Ureter (tissue), 1 donor: ENCODE data around the gene MYH11. TPM values are rescaled to one million over a fixed set of nuclear protein-coding genes. Genes with fewer than 3 reads are reported as not detected.
"Not testable (repeated sequence)": the region's sequence is repeated elsewhere in the genome, so short reads cannot be mapped to it uniquely, and the experiment has no call there.

ENCODE experiments used
- DNase-seq: peaks from one replicate; pipeline ENCODE4 v3.0.0-alpha.2; 2020; ENCODE audit warnings: low spot score
- total RNA-seq: library from RNA; stranded (reverse); gene quantifications from one replicate; pipeline ENCODE4 v1.2.4, GENCODE V29; 2023
- donor health status: DM: yes; HTN: yes; CAD: no.

Gene MYH11
- total RNA-seq, 1 donor from 2014 or later: 1,287 TPM

DNA sequence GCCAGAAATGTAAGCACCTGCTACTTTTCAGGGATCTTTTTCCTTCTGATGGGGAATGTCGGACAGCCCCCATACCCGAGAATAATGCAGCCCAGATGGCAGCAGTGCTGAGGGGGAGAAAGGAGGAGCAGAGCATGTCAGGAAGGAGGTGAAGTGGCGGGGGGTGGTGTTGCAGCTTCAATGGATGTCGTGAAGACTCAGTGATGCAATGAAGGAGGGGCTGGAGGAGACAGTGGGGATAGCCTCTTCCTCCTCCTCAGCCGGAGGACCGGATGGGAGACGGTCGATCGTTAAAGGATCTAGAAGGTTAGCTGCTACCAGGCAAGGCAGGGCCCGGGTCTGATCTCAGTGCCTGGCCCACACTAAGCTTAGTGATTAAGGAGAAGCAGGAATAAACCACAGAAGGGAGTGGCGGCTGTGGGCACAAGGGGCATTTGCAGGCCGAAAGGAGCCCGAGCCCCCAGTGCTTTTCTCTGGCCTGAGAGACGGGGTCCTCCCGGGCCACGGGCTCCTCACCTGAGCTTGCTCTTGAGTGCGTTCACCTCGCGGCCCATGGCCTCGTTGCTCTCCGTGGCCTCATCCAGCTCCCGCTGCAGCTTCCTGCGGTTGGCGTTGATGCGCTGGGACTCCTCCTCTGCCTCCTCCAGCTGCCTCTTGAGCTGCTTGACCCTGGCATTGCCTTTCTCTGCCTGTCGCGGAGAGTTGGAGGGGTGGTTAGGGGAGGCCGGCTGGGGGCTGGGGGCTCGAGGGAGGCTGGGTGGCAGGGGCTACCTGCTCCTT lies 142.2 kb downstream of the MYH11 start:
- DNase-seq: no peak

DNA sequence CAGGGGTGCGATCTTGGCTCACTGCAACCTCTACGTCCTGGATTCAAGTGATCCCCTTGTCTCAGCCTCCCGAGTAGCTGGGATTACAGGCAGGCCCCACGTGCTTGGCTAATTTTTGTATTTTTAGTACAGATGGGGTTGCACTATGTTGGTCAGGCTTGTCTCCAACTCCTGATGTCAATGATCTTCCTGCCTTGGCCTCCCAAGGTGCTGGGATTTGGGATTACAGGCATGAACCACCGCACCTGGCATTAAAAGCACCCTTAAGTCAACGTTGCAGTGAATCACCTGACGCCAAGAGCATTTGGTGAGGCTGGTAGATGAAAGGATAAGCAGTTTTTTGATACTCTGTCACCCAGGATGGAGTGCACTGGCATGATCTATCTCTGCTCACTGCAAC lies 147.8 kb downstream of the MYH11 start:
- no peak for DNase-seq

DNA sequence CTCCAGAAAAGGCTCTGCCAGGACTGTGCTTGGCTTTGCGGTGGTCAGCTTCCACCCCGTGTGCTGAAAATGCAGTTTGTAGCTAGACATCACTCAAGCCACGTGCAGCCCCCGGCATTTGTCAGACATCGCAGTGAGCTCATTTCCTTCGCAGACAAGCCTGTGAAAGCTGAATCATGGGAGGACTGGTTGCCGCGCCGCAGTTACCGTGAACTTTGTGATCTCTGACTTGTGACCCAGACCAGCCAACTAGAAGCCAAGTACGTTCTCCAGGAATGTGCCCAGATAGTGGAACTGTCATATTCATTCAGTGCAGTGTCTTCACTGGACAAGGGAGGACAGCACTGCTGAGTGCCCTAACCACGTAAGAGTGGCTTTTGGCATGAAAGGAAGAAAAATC lies 148.7 kb downstream of the MYH11 start:
- no peak for DNase-seq

DNA sequence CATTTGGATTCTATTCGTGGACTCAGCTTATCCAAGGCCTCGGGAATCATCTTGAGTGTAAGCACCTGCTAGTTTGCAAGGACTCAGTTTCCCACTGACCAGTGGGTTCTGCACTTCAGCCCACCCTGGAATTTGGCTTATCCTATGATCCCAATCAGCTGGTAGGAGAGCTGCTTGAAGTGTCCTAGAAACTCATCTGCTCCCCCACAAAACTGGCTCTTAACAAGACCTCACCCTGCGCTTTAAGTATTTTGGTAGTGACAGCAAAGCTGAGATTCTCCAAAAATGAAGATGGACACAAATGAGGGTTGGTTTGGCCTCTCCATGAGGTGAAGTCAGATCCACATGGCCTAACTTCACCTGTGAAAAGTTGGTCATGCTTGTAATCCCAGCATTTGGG lies 149.5 kb downstream of the MYH11 start:
- DNase-seq: no peak

DNA sequence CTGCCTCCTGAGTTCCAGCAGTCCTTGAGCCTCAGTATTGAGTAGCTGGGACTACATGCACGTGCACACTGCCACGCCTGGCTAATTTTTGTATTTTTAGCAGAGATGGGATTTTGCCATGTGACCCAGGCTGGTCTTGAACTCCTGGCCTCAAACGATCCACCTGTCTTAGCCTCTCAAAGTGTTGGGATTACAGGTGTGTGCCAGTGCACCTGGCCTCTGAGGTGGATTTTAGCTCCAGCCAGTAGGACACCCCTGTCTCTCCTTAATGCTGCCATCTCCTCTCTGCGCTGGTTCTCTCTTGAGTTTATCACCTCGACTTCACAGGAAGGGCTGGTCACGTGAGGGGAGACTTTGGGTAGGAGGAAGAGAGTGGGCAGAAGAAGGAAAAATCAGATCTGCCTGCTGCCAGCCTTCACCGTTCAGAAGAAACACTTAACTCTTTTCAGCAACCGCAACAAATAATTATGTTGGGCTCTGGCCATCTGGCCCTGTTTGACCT lies 151.7 kb downstream of the MYH11 start:
- no peak for DNase-seq

DNA sequence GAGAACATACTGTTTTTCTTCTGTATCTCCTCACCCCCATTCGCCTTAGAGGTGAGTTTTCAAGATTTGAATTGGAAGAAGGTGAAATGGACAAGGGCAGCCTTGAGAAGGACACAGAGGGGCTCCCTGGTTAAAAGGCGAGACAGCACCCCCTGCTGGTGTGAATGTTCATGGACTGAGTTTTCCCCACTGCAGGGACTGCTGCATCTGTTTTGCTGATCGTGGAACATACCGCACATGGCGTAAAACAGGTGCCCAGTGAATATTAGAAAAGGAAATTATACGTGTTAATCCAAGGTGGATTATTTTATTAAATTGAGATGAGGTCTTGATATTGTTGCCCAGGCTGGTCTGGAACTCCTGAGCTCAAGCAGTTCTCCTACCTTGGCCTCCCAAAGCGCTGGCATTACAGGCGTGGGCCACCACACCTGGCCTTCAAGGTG lies 152.3 kb downstream of the MYH11 start:
- peak; percentile 73 for DNase-seq

DNA sequence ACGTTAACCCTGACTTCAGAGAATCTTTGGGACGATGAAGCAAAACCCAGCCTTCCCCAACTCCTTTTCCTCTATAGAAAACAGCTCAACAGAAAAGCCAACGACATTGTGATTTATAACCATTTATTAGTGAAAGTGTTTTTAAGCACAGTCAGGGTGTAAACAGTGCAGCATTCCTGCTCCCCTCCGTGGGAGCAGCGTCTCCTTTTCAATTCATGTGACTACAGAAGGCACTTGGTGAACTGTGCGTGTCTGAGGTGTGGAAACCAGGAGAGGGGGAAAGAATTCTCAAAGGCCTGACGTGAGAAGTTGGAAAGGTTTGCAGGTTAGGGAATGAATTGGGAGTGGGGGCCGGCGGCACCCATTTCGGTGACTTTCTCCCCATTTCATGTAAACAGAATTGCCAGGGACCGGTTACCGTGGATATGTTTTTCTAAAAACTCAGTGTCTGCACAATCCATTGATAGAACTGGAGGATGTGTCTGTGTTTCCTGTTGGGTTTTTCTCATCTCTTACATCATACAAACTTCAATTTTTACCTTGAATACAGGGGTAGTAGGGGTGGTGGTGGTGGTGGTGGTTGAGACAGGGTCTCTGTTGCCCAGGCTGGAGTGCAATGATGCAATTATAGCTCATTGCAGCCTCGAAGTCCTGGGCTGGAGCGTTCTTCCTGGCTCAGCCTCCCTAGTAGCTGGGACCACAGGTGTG lies 153.6 kb downstream of the MYH11 start:
- no peak for DNase-seq

DNA sequence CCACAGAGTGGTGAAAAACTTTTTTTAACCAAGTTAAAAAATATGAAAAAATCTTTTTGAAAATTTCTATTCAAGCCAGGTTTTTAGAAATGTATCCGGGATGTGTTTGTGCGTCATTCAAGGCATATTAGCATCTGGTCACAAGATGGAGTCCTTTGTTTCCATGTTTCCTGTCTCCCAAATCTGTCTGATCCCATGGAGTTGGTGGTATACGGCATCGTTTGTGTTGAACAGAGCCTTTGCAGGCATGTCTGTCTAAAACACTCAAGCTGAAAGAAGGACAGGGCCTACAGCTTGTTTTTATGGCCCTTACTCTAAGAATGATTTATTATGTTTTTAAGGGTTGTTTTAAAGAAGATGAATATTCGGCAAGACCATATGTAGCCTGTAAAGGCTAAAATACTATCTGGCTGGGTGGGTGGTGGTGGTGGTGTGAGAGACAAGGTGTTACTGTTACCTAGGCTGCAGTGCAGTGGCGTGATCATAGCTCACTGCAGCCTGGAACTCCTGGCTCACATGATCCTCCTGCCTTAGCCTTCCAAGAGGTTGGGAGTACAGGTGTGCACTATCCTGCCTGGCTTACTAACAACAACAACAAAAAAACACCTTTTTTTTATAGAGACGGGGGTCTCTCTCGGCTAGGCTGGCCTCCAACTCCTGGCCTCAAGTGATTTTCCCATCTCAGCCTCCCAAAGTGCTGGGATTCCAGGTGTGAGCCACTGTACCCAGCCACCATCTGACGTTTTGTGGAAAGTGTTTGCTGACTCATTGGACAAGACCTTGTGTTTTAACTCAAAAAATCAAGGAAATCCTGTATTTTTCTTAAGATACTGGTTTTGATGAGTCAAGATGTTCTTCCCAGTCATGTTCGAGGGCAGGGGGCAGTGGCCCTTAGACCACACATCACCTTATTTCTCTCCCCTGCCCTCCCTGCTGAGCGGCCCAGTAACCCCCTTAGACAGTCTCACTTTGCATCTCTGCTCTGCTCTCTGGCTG lies 154.6 kb downstream of the MYH11 start:
- no peak for DNase-seq

DNA sequence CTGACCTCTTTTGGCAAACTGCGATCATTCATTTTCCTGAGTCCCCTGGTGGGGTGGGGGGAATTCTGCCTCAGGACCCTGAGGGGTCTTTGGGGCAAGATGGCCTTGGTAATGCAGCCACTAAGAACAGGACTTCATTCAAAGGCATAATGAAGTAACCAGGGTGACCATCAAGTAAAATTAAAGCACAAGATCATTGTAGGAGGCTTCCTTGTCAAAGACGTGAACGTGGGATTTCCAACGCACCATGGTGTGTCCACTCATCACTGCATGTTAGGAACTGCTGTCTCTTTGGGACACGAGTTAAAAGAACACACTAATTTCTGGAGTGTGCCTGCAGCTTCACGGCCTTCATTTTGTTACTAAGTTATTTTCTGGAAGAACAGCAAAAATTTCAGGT lies 155.5 kb downstream of the MYH11 start:
- DNase-seq: no peak

DNA sequence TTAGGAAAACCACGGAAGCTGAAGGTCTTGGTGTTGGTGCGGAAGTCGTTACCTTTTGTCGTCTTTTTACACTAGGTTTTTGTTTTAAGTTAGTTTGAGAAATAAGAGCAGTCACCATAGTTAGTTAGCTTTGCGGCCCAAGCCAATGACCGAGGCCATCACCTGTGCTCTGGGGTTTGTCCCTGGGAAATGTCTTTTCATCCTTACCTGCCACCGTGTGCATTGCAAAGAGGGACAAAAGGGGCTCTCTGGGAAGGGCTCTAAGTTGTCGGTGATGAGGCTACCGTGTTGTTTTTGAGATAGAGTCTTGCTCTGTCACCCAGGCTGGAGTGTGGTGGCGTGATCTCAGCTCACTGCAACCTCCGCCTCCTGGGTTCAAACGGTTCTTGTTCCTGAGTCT lies 157.0 kb downstream of the MYH11 start:
- no peak for DNase-seq

DNA sequence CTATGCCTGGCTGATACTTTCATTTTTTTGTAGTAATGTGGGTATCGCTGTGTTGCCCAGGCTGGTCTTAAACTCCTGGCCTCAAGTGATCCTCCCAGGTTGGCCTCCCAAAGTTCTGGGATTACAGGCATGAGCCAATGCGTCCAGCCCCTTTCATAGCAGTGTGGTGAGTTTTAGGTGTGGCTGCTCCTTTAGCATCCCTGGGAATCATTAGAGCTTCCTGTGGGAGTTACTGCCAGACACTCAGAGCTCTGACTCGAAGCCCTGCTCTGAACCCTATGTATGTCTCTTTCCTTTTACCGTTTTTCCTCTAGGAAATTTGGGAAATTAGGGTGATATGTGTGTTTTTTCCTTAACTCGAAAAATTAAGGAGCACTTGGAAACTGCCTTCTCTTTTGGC lies 162.3 kb downstream of the MYH11 start:
- no peak for DNase-seq

DNA sequence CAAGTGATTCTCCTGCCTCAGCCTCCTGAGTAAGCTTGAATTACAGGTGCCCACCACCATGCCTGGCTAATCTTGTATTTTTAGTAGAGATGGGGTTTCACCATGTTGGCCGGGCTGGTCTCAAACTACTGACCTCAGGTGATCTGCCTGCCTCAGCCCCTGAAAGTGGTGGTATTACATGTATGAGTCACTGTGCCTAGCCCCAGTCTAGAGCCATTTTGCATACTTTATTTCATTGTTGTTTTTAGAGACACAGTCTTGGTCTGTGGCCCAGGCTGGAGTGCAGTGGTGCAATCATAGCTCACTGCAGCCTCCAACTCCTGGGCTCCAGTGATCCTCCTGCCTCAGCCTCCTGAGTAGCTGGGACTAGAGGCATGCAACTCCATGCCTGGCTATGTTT lies 164.3 kb downstream of the MYH11 start:
- DNase-seq: not testable (repeated sequence)

DNA sequence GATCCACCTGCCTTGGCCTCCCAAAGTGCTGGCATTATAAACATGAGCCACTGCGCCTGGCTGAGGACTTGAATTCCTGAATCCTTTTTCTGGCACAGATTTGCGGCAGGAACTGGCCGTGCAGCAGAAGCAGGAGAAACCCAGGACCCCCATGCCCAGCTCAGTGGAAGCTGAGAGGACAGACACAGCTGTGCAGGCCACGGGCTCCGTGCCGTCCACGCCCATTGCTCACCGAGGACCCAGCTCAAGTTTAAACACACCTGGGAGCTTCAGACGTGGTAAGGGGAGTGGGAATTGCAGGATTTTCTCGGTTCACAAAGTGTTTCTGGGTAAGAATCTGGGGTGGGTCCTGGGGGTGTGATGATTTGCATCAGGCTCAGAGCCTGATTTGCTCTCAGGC lies 165.8 kb downstream of the MYH11 start:
- no peak for DNase-seq

DNA sequence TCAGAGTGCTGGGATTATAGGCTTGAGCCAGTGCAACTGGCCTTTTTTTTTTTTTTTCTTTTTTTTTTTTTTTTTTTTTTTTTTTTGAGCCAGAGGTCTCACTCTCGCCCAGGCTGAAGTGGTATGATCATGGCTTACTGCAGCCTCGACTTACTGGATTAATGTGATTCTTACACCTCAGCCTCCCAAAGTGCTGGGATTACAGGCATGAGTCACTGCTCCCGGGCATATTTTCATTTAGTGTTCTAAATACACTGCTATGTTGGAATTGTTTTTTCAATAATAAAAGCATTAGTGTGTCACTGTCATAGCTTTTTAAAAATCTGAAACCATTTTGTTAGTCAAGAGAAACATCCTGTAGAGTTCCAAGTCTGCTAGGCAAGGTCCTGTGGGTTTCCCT lies 166.5 kb downstream of the MYH11 start:
- no peak for DNase-seq

DNA sequence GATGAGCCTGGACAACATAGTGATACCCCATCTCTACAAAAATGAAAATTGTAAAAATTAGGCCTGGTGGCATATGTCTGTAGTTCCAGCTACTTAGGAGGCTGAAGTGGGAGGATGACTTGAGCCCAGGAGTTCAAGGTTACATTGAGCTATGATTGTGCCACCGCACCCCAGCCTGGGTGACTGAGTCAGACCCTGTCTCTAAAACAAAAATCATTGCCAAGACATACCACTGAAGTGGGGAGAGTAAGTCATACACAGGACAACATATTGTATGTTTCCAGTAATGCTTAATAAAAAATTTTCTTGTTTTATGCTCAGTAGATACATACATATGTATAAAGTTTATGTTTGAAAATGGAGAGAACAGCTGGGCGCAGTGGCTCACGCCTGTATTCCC lies 167.5 kb downstream of the MYH11 start:
- DNase-seq: no peak

DNA sequence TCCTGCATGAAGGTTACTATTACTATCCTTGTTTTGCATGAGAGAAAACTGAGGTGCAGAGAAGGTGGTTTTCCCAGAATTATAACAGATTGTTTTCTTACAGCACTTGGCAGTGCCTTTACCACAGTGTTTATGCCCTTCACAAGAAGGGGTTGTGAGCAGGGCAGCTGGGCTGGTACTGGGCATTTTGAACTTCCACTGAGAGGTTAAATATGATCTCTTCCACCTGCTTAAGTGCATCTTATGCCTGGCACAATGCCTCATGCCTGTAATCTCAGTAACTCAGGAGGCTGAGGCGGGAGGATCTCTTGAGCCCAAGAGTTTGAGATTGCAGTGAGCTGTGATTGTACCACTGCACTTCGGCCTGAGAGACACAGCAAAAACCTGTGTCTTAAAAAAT lies 170.5 kb downstream of the MYH11 start:
- DNase-seq: no peak

DNA sequence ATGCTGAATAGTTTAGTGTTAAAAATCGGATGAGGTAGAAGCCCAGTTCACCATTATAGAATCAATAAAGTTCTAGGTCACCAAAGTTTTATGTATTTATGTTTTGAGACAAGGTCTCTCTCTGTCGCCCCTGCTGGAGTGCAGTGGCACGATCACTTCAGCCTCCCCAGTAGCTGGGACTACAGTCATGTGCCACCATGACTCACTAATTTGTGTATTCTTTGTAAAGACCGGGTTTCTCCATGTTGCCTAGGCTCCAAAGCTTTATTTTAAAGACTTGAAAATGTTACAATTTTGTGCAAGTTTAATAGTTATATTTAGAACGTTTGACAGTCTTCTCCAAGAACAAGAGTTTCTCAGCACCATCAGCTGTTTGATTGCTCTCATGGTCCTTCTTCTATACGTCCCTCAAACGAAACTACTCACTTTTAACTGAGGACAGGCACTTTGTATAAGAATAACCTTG lies 174.7 kb downstream of the MYH11 start:
- no peak for DNase-seq

DNA sequence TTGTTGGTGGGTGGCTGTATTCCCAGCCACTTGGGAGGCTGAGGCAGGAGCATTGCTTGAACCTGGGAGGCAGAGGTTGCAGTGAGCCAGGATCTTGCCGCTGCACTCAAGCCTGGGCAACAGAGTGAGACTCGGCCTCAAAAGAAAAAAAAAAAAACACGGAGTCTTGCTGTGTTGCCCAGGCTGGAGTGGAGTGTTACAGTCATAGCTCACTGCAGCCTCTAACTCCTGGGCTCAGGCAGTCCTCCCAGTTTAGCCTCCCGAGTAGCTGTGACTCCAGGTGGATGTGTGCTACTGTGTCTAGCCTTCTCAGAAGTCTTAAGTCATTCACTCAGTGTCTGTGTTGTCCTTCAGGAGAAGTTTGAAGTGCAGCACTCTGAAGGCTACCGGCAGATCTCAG lies 179.4 kb downstream of the MYH11 start:
- no peak for DNase-seq

DNA sequence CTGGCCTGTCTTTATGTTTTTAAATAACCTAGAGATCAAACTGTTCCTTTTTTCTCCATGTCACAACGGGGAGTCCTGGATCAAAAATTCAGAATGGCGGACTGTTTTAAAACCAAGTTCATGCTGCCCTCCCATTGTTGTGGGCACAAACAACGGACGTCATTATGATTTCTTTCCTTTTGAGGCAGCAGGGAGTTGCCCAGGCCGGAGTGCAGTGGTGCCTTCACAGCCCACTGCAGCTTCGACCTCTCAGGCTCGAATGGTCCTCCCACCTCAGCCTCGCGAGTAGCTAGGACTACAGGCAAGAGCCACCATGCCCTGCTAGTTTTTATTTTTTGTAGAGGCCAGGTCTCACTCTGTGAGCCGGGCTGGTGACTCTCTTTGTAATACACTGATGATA lies 180.3 kb downstream of the MYH11 start:
- DNase-seq: no peak

DNA sequence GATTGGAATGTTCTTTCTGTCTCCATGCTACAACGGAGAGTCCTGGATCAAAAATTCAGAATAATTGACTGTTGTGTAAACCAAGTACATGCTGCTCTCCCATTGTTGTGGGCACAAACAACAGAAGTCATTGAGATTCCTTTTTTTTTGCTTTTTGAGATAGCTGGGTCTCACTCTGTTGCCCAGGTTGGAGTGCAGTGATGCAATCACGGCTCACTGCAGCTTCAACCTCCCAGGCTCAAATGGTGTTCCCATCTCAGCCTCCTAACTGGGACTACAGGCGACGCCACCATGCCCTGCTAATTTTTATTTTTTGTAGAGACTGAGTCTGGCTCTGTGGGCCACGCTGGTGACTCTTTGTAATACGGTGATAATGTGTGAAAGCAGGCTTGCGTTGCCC lies 182.3 kb downstream of the MYH11 start:
- DNase-seq: no peak

DNA sequence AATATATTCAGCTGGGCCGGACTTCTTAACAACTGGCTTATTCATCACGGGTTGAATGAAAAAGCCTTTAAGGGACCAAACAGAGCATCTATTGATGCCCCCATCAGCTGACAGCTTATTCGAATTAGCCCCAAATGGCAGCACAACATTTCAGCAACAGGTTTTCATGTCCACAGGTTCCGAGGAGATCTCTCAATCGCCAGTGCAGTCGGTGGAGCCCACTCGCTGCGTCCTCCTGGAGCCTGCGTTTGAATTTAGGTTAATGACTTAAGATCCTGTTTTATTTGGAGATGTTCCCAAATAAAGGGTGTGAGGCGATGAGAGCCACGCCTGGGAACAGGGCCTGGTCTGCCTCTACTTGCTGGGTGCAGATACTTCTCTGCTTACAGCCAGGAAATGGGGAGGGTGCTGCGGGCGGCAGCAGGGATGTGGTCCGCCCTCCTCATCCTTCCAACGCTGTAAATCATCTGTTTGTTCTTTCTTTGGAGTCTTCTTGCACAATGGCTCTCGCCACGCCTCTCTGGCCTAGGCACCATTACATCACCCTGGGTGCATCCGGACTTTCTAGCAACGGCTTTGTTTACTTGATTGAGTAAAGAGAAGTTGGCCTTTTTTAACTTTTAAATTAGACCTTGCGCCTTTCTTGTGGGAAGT lies 184.2 kb downstream of the MYH11 start:
- DNase-seq: peak; percentile 91
